Caco-2 (cell line): ENCODE results near the gene CDC37L1. TPM values are rescaled to one million over a fixed set of nuclear protein-coding genes. Genes with fewer than 3 reads are reported as not detected.

Experiments used
- BruUV-seq: library from RNA; stranded (reverse); fragments of 400-500 nt; replicated peaks from 2 replicates; lab custom pipeline; 2021; lab: Mats Ljungman, UMichigan
- CTCF ChIA-PET: fragments of 300-600 bp; sonication (Branson Sonifier 250); formaldehyde crosslinking; loops from one replicate; lab custom pipeline; 2022; ENCODE audit warnings: antibody characterized with exemption; lab: Charles Lee
- POLR2A ChIA-PET: fragments of 300-600 bp; sonication (Branson Sonifier 250); formaldehyde crosslinking; loops from one replicate; lab custom pipeline; 2022; ENCODE audit warnings: antibody characterized with exemption; lab: Charles Lee
- DNase-seq, 2 experiments: peaks; one replicate each; pipeline versions ENCODE4 v3.0.0 to v3.0.0-alpha.2; 2020 to 2022
- H3K27me3 ChIP-seq: replicated peaks from 2 replicates; pipeline ENCODE4 v1.6.0; 2011; ENCODE audit warnings: low read length; ENCODE audit not compliant: control insufficient read depth, insufficient read depth
- H3K36me3 ChIP-seq: 2 replicates; pipeline ENCODE4 v1.5.1; 2011; ENCODE audit warnings: low read length; ENCODE audit not compliant: control insufficient read depth, insufficient read depth
- H3K4me1 ChIP-seq: fragments of 250-450 bp; sonication (Bioruptor Pico); 2 replicates; pipeline ENCODE4 v1.5.1; 2020; ENCODE audit warnings: mild to moderate bottlenecking
- H3K4me3 ChIP-seq: 2 replicates; pipeline ENCODE4 v1.5.1; 2011; ENCODE audit warnings: low read depth, mild to moderate bottlenecking, control low read depth, low read length
- H3K9me3 ChIP-seq: fragments of 250-450 bp; sonication (Bioruptor Pico); 2 replicates; pipeline ENCODE4 v1.5.1; 2020; ENCODE audit warnings: mild to moderate bottlenecking, moderate library complexity
- H3K27ac Mint-ChIP-seq: one replicate; pipeline ENCODE4 v1.8.0; 2022; ENCODE audit warnings: mixed read lengths; ENCODE audit not compliant: unreplicated experiment
- H3K27me3 Mint-ChIP-seq: one replicate; pipeline ENCODE4 v1.8.0; 2022; ENCODE audit warnings: mixed read lengths; ENCODE audit not compliant: insufficient read depth, unreplicated experiment
- H3K36me3 Mint-ChIP-seq: one replicate; pipeline ENCODE4 v1.8.0; 2022; ENCODE audit warnings: mild to moderate bottlenecking, mixed read lengths; ENCODE audit not compliant: insufficient read depth, unreplicated experiment
- H3K4me1 Mint-ChIP-seq: one replicate; pipeline ENCODE4 v1.8.0; 2022; ENCODE audit warnings: low read depth, mixed read lengths; ENCODE audit not compliant: unreplicated experiment
- H3K4me3 Mint-ChIP-seq: one replicate; pipeline ENCODE4 v1.8.0; 2022; ENCODE audit warnings: mild to moderate bottlenecking, moderate library complexity, mixed read lengths; ENCODE audit not compliant: unreplicated experiment
- H3K9me3 Mint-ChIP-seq: one replicate; pipeline ENCODE4 v1.8.0; 2022; ENCODE audit warnings: mixed read lengths; ENCODE audit not compliant: unreplicated experiment
- intact Hi-C: fragments of 100-400 bp; cut with micrococcal nuclease; formaldehyde crosslinking; loops from one replicate; pipeline ENCODE4 v1.10.0; 2022; ENCODE audit not compliant: unreplicated experiment
- total RNA-seq: library from RNA; stranded (reverse); gene quantifications from 2 replicates; pipeline ENCODE4 v1.2.3, GENCODE V29; 2022
- TF ChIP-seq, protein P1 (sequence below), 2 experiments: fragments of 200-600 bp in 1 of 2; IDR thresholded peaks; 1 replicate in 1 of 2; 2 replicates in 1 of 2; pipeline versions ENCODE4 v1.5.1 to v1.8.0; 2011 to 2022; ENCODE audit warnings: antibody characterized with exemption in 1 of 2, control low read depth in 1 of 2, inconsistent platforms in 1 of 2, low read depth in 1 of 2, low read length in 1 of 2, mild to moderate bottlenecking in 1 of 2, moderate library complexity in 1 of 2; ENCODE audit not compliant: insufficient read depth in 1 of 2, severe bottlenecking in 1 of 2, unreplicated experiment in 1 of 2

Gene CDC37L1
- total RNA-seq, 1 experiment from 2014 or later = 9.3 TPM

DNA sequence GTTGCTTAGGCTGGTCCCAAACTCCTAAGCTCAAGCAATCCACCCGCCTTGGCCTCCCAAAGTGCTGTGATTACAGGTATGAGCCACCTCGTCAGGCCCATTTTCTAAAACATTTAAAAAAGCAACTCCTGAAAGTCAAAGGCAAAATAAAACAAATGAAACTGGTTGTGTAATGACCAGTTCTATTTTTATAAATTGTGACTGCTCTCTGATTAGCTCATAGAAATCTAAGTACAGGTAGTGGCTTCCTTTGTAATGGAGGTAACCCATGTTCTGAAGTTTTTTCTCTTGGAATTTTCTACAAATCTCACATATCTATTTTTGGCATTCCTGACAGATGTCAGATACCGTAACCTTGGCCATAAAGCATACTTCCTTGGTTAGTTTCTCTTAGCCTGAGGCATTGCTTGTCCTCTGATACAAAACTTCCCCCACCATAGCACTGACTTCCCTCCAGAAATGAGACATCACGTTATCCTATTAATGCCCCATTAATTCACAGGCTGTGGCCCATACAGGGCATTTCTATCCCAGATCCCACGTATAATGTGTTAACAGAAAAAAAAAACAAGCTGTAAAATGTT is 75.7 kb downstream of the CDC37L1 start:
- Mint-ChIP-seq H3K36me3 (peaks cover 5% of the 10 kb centered on the region), H3K9me3 (no peaks in the 10 kb centered on the region), H3K27ac (no peak overlapping the region), H3K4me3 (no peak overlapping the region), H3K4me1 (peaks cover 6% of the 10 kb centered on the region), H3K27me3 (peaks cover 6% of the 10 kb centered on the region)
- H3K4me3 ChIP-seq = no peak overlapping the region
- no peaks in the 10 kb centered on the region for H3K36me3 ChIP-seq
- ChIA-PET CTCF (no interaction called here), POLR2A (no interaction called here)
- intact Hi-C loops = loop anchor here (10.0 kb wide), 1 partner anchor 850 kb away; no protein-coding TSS in a partner anchor
- TF ChIP-seq, protein P1, sequence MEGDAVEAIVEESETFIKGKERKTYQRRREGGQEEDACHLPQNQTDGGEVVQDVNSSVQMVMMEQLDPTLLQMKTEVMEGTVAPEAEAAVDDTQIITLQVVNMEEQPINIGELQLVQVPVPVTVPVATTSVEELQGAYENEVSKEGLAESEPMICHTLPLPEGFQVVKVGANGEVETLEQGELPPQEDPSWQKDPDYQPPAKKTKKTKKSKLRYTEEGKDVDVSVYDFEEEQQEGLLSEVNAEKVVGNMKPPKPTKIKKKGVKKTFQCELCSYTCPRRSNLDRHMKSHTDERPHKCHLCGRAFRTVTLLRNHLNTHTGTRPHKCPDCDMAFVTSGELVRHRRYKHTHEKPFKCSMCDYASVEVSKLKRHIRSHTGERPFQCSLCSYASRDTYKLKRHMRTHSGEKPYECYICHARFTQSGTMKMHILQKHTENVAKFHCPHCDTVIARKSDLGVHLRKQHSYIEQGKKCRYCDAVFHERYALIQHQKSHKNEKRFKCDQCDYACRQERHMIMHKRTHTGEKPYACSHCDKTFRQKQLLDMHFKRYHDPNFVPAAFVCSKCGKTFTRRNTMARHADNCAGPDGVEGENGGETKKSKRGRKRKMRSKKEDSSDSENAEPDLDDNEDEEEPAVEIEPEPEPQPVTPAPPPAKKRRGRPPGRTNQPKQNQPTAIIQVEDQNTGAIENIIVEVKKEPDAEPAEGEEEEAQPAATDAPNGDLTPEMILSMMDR (IDR thresholded peaks at IDR 0.05; ENCODE audit: insufficient read depth in 1 of 2, low read depth in 1 of 2, low read length in 1 of 2, severe bottlenecking in 1 of 2, unreplicated experiment in 1 of 2) = no peak
- no TSS peak for BruUV-seq
- H3K9me3 ChIP-seq = no peaks in the 10 kb centered on the region
- H3K27me3 ChIP-seq = no peaks in the 10 kb centered on the region
- no peak for DNase-seq
- no peaks in the 10 kb centered on the region for H3K4me1 ChIP-seq

DNA sequence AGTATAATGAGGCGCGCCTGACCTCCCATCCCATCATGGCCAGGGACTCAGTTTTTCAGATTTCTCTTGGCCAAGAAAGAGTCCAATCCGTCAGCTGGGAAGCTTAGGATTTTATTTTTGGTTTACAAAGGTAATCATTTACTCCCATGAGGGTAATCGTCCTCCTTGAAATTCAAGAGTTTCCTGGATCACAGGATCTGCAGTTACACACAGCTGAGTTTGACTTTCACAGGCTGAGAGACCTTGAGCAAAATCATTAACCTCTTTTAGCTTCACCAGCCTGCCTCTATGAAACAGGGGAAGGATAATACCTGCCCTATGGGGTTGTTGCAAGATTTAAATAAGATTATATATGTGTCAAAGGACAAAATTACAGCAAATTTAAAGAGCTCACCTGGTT is 77.1 kb downstream of the CDC37L1 start:
- Mint-ChIP-seq H3K27me3 (peaks cover 7% of the 10 kb centered on the region), H3K27ac (no peak overlapping the region), H3K9me3 (no peaks in the 10 kb centered on the region), H3K4me3 (no peak overlapping the region), H3K4me1 (peaks cover 6% of the 10 kb centered on the region), H3K36me3 (peaks cover 5% of the 10 kb centered on the region)
- ChIA-PET CTCF (no interaction called here), POLR2A (no interaction called here)
- Histone ChIP-seq H3K27me3 (no peaks in the 10 kb centered on the region), H3K36me3 (no peaks in the 10 kb centered on the region), H3K9me3 (no peaks in the 10 kb centered on the region), H3K4me1 (no peaks in the 10 kb centered on the region), H3K4me3 (no peak overlapping the region)
- no TSS peak for BruUV-seq
- intact Hi-C loops = loop anchor here (10.0 kb wide), 1 partner anchor 848 kb away; no protein-coding TSS in a partner anchor
- no peak for DNase-seq
- TF ChIP-seq, protein P1 (IDR thresholded peaks at IDR 0.05; ENCODE audit: insufficient read depth in 1 of 2, low read depth in 1 of 2, low read length in 1 of 2, severe bottlenecking in 1 of 2, unreplicated experiment in 1 of 2) = no peak

Other genes with a start within 250 kb of the CDC37L1 start
- 43.3 and 53.1 TPM in 2 replicates for gene SLC1A1, start 189.1 kb upstream of the CDC37L1 start, total RNA-seq
- gene PLPP6, start 17.3 kb upstream of the CDC37L1 start, total RNA-seq = 6.7 and 7.2 TPM in 2 replicates
- 1.4 and 2.4 TPM in 2 replicates for gene SPATA6L, start 13.1 kb upstream of the CDC37L1 start, total RNA-seq
- 31.9 and 32.0 TPM in 2 replicates for gene AK3, start 61.6 kb downstream of the CDC37L1 start, total RNA-seq
- 15.1 and 15.7 TPM in 2 replicates for gene RCL1, start 113.4 kb downstream of the CDC37L1 start, total RNA-seq